ENCODE measurements around the gene TSPO.

DNA sequence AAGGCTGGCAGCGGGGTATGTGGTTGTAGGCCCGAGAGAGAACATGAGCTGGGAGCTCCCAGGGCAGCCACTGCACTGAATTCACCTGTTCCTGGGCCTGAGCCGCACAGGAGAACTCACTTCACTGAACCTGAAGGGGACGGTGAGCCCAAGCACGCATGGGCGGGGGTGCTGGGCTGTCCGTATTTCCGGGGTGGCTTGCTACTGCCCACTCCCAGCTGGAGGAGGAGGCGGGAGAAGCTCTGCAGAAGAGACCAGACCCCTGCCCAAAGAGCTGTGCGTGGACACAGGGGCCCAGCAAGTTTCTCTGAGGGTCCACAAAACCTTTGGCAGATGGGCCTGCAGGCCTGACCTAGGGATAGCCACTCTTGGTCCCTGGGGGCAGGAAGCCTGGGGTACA lies 30.8 kb downstream of the TSPO start:
- TF ChIP-seq, protein P1, sequence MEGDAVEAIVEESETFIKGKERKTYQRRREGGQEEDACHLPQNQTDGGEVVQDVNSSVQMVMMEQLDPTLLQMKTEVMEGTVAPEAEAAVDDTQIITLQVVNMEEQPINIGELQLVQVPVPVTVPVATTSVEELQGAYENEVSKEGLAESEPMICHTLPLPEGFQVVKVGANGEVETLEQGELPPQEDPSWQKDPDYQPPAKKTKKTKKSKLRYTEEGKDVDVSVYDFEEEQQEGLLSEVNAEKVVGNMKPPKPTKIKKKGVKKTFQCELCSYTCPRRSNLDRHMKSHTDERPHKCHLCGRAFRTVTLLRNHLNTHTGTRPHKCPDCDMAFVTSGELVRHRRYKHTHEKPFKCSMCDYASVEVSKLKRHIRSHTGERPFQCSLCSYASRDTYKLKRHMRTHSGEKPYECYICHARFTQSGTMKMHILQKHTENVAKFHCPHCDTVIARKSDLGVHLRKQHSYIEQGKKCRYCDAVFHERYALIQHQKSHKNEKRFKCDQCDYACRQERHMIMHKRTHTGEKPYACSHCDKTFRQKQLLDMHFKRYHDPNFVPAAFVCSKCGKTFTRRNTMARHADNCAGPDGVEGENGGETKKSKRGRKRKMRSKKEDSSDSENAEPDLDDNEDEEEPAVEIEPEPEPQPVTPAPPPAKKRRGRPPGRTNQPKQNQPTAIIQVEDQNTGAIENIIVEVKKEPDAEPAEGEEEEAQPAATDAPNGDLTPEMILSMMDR (IDR thresholded peaks at IDR 0.05) = no peak
- TF ChIP-seq POLR2A (IDR thresholded peaks at IDR 0.05) = no peak

Data from heart left ventricle (tissue), 13 donors.